SU-DHL-6 (cell line): ENCODE measurements around the gene STARD3.

ENCODE experiments used
- CTCF ChIP-seq: fragments of 200-600 bp; sonication (generic); IDR thresholded peaks from one replicate; pipeline ENCODE4 v1.5.1; 2017; ENCODE audit warnings: antibody characterized with exemption, mild to moderate bottlenecking, low read length, moderate library complexity; ENCODE audit not compliant: insufficient read depth, poor library complexity, severe bottlenecking
- EZH2phosphoT487 ChIP-seq: fragments of 200-600 bp; sonication (generic), shearing (Covaris generic); conservative IDR thresholded peaks from 2 replicates; pipeline ENCODE4 v1.6.1; 2018; ENCODE audit warnings: mild to moderate bottlenecking, antibody characterized with exemption, low read length, moderate library complexity, mixed read lengths

GRCh38 chr17:39697961-39698360 lies 61.0 kb downstream of the STARD3 start:
- no peak for TF ChIP-seq CTCF
- TF ChIP-seq EZH2phosphoT487: no peak
